Loucy (cell line): ENCODE data around the gene PRLHR.

Source experiments
- H2AFZ ChIP-seq: fragments of 200-600 bp; sonication (generic); 2 replicates; pipeline ENCODE4 v1.6.0; 2016; ENCODE audit warnings: antibody characterized with exemption, mild to moderate bottlenecking, low read length, moderate library complexity
- H3F3A ChIP-seq: fragments of 200-600 bp; 2 replicates; pipeline ENCODE4 v1.6.0; 2016; ENCODE audit warnings: antibody characterized with exemption, low read depth, mild to moderate bottlenecking
- H3K27me3 ChIP-seq: fragments of 200-600 bp; sonication (generic); 2 replicates; pipeline ENCODE4 v1.6.1; 2014; ENCODE audit warnings: low read length, mild to moderate bottlenecking; ENCODE audit not compliant: insufficient read depth, poor library complexity, severe bottlenecking
- H3K36me3 ChIP-seq: fragments of 200-600 bp; sonication (generic); 2 replicates; pipeline ENCODE4 v1.6.1; 2016; ENCODE audit warnings: low read length; ENCODE audit not compliant: insufficient read depth
- H3K4me1 ChIP-seq: fragments of 200-600 bp; sonication (generic); 2 replicates; pipeline ENCODE4 v1.5.1; 2014; ENCODE audit warnings: low read length, mild to moderate bottlenecking; ENCODE audit not compliant: insufficient read depth, poor library complexity, severe bottlenecking
- H3K4me2 ChIP-seq: fragments of 200-600 bp; sonication (generic); 2 replicates; pipeline ENCODE4 v1.6.0; 2014; ENCODE audit warnings: antibody characterized with exemption, low read length, low read depth, mild to moderate bottlenecking; ENCODE audit not compliant: poor library complexity, severe bottlenecking
- H3K4me3 ChIP-seq: fragments of 200-600 bp; sonication (generic); 2 replicates; pipeline ENCODE4 v1.5.1; 2014; ENCODE audit warnings: low read length, mild to moderate bottlenecking, mixed read lengths; ENCODE audit not compliant: poor library complexity, severe bottlenecking
- H3K79me2 ChIP-seq: fragments of 200-600 bp; sonication (generic); 2 replicates; pipeline ENCODE4 v1.6.1; 2014; ENCODE audit warnings: low read length; ENCODE audit not compliant: insufficient read depth
- H3K9ac ChIP-seq: fragments of 200-600 bp; sonication (generic); 2 replicates; pipeline ENCODE4 v1.6.0; 2014; ENCODE audit warnings: mild to moderate bottlenecking, low read depth, low read length, moderate library complexity; ENCODE audit not compliant: poor library complexity, severe bottlenecking
- H3K9me2 ChIP-seq: fragments of 200-600 bp; sonication (generic); replicated peaks from 2 replicates; pipeline ENCODE4 v1.6.1; 2016; ENCODE audit warnings: low read depth, low read length, mixed read lengths
- H3K9me3 ChIP-seq: fragments of 200-600 bp; sonication (generic); 2 replicates; pipeline ENCODE4 v1.6.1; 2014; ENCODE audit warnings: mild to moderate bottlenecking, antibody characterized with exemption, low read length, low read depth; ENCODE audit not compliant: insufficient read depth
- H4K20me1 ChIP-seq: fragments of 200-600 bp; sonication (generic); 2 replicates; pipeline ENCODE4 v1.6.0; 2014; ENCODE audit warnings: antibody characterized with exemption, low read length, mild to moderate bottlenecking; ENCODE audit not compliant: insufficient read depth, poor library complexity, severe bottlenecking
- EZH2phosphoT487 ChIP-seq: fragments of 200-600 bp; IDR thresholded peaks from 2 replicates; pipeline ENCODE4 v1.6.1; 2018; ENCODE audit warnings: antibody characterized with exemption, mild to moderate bottlenecking, moderate library complexity, borderline replicate concordance
- TF ChIP-seq, protein P1 (sequence below): fragments of 200-600 bp; sonication (generic); conservative IDR thresholded peaks from 2 replicates; pipeline ENCODE4 v1.5.1; 2014; ENCODE audit warnings: mild to moderate bottlenecking, antibody characterized with exemption, low read length

PRLHR gene

DNA sequence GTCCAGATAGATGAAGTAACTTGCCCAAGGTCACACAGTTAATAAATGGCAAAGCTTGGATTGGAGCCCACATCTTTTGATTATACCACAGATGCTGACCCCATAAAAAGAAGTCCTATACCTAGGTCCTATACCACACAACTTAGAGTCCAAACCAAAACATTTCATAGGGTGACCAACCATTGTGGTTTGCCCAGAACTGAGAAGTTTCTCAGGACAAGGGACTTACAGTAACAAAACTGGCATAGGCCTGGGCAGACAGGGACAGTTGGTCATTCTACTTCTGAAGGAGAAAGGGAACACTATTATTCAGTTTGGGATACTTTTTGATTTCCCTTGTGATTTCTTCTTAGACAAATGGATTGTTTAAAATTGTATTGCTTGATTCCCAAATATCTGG is 32.9 kb upstream of the PRLHR start:
- no peaks in the 10 kb centered on the region for H3F3A ChIP-seq
- H3K4me1 ChIP-seq, result no peaks in the 10 kb centered on the region
- no peak overlapping the region for H3K4me3 ChIP-seq
- no peaks in the 10 kb centered on the region for H3K36me3 ChIP-seq
- TF ChIP-seq, protein P1, sequence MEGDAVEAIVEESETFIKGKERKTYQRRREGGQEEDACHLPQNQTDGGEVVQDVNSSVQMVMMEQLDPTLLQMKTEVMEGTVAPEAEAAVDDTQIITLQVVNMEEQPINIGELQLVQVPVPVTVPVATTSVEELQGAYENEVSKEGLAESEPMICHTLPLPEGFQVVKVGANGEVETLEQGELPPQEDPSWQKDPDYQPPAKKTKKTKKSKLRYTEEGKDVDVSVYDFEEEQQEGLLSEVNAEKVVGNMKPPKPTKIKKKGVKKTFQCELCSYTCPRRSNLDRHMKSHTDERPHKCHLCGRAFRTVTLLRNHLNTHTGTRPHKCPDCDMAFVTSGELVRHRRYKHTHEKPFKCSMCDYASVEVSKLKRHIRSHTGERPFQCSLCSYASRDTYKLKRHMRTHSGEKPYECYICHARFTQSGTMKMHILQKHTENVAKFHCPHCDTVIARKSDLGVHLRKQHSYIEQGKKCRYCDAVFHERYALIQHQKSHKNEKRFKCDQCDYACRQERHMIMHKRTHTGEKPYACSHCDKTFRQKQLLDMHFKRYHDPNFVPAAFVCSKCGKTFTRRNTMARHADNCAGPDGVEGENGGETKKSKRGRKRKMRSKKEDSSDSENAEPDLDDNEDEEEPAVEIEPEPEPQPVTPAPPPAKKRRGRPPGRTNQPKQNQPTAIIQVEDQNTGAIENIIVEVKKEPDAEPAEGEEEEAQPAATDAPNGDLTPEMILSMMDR, result no peak
- TF ChIP-seq EZH2phosphoT487, result no peak
- no peaks in the 10 kb centered on the region for H4K20me1 ChIP-seq
- no peaks in the 10 kb centered on the region for H3K27me3 ChIP-seq
- no peak overlapping the region for H3K4me2 ChIP-seq
- H3K9me3 ChIP-seq, result no peaks in the 10 kb centered on the region
- no peak overlapping the region for H2AFZ ChIP-seq
- H3K9ac ChIP-seq, result no peak overlapping the region
- H3K9me2 ChIP-seq, result no peaks in the 10 kb centered on the region
- H3K79me2 ChIP-seq, result no peaks in the 10 kb centered on the region

DNA sequence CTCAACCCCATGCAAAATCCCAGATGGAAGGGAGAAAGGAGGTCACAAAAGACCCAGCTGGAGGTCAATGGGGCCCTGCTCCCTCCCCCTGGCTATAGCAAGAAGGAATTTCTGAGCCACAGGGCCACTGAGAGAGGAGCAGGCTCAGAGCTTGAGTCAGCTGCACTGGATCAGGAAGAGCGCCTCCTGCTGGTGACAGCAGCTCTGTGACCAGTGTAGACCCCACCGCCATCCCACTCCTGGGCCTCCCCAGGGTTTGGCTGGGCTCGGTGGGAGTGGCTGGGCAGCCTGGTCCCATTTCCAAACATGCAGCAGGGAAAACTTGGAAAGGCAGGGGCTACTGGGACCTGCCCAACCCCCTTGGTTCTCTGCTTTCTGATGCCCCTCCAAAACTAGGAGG is 31.5 kb upstream of the PRLHR start:
- Histone ChIP-seq H3F3A (no peaks in the 10 kb centered on the region), H3K9me2 (no peaks in the 10 kb centered on the region), H3K4me1 (no peaks in the 10 kb centered on the region), H3K36me3 (no peaks in the 10 kb centered on the region), H3K4me2 (no peak overlapping the region), H2AFZ (no peak overlapping the region), H3K9ac (no peak overlapping the region), H3K9me3 (no peaks in the 10 kb centered on the region), H3K27me3 (no peaks in the 10 kb centered on the region), H3K4me3 (no peak overlapping the region), H4K20me1 (no peaks in the 10 kb centered on the region), H3K79me2 (no peaks in the 10 kb centered on the region)
- TF ChIP-seq EZH2phosphoT487, result no peak
- TF ChIP-seq, protein P1, result peak; percentile 45; the same call in 1 of the 2 replicates

DNA sequence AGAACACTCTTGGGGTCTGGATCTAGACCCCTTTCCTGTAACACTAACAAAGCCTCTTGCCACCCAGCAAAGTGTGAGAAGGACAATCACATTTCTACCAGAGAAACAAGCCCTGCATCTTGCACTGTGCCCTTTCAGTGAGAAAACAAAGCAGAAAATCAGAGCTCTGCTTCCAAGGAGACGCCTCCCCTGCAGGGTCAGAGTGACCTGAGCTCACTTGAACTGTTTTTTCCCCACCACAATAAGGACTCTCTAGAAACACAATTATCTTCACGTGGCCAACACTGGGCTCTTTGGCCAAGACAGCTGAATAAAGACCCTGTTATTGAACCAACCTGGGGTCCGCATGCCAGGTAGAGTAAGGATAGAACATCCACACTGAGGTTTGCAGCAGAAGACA is 30.1 kb upstream of the PRLHR start:
- Histone ChIP-seq H3K27me3 (no peaks in the 10 kb centered on the region), H3K79me2 (no peaks in the 10 kb centered on the region), H3F3A (no peaks in the 10 kb centered on the region), H4K20me1 (no peaks in the 10 kb centered on the region), H3K4me2 (no peak overlapping the region), H3K9me3 (no peaks in the 10 kb centered on the region), H3K4me3 (no peak overlapping the region), H3K9ac (no peak overlapping the region), H3K4me1 (no peaks in the 10 kb centered on the region), H3K36me3 (no peaks in the 10 kb centered on the region), H3K9me2 (no peaks in the 10 kb centered on the region), H2AFZ (no peak overlapping the region)
- TF ChIP-seq, protein P1, result no peak
- no peak for TF ChIP-seq EZH2phosphoT487
